Measurements from ENCODE around the gene NFIA.
A peak's percentile ranks its signal among the peaks of the same experiment; 100 is the strongest.

The NFIA gene

GRCh38 chr1:61160526-61160925 lies 78.2 kb downstream of the NFIA start:
- DNase-seq, result no peak

GRCh38 chr1:61162520-61163258 lies 80.3 kb downstream of the NFIA start:
- no peak for DNase-seq

DNA sequence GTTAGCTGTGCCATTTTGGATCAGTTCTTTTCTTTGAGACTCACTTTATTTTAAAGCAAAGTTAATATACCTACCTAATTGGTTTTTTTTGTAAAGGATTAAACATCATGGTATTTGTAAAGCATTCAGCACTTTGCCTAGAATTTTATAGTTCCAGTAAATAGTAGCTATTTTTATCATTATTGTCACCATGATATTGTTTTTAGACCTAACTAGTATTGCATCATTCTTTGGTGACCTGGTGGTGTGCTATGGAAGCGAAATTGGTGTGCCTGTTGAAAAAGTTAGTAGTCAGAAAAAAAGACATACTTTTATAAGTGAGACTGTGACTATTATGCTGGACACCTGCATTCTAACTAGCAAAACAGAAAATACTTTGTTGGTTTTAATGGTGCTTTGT lies 81.0 kb downstream of the NFIA start:
- DNase-seq, result no peak

DNA sequence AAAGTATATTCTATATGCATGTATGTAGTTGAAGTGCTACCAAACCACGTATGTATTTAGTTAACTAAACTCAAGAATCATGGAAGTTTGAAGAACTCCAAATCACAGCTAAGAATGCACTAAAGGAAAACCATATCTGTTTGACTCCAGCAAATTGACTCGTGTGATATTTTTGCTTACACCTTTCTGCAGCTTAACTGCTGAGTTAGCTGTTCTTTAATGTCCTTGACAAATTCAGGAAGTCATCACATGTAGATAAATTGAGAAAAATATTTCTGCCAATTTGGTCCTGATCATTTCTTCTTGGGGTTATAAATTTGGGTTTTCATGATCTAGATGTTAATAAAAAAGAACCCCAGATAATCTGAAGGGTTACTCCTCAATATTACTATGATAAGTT lies 83.0 kb downstream of the NFIA start:
- DNase-seq, result no peak

GRCh38 chr1:61167309-61167708 lies 84.9 kb downstream of the NFIA start:
- no peak for DNase-seq

GRCh38 chr1:61169045-61169444 lies 86.7 kb downstream of the NFIA start:
- DNase-seq, result no peak

GRCh38 chr1:61169634-61170033 lies 87.3 kb downstream of the NFIA start:
- DNase-seq, result no peak

DNA sequence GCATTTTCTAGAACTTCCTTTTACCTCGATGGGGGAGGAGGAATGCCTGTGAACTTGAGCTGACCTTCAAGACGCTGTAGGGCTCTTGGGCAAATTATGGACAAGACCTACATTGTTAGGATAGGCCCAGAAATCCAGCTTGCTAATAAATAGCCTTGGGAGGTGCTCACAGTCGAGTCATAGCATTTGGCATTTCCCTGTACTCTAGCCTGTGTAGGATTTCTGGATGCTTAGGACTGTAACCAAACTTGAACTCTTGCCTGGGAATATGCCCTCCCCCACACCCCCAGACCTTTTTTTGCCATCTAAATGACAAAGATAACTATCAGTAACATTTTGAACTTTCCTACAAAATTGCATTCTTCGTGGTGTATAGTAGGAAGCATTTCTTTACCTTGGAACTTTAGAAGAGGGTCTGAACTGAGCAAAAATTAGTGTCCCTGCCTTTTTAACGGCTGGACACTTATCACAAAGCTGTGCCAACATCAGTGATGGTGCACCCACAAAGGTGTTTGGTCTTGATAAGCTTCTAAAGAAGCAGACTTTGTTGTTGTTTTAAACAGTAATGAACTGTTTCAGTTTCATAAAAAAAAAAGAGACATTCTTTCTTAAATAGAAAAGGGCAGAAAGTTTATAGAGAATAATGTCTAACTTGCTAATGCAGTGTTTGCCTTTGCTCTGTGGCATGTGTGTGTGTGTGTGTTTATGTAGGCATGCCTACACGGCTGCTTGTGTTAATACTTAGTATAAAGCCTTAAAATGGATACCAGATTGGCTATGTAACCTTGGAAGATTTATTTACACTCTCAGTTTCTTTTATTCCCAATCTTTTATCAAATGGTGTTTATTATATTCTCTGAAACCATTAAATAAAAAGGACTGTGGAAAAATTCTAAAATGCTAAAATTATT lies 88.2 kb downstream of the NFIA start:
- no peak for DNase-seq

GRCh38 chr1:61171346-61171745 lies 89.0 kb downstream of the NFIA start:
- DNase-seq, result no peak

DNA sequence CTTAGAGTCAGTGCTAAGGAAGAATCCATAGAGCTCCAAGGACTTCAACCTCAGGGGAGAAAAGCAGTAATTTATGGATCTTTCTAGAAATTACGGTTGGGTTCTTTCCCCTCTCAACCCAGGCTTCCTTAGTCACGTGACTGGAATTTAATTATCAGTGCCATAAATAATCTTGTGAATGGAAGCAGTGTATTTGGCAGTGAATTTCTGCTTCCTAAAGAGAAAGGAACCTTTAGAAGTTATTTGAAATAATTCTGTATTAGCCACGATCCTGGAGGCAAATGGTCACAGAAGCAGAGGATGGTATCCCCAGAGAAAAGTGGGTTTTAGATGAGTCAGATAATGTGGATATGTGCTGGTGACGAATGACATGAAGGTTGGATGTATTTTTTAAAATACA lies 89.6 kb downstream of the NFIA start:
- DNase-seq, result no peak

GRCh38 chr1:61173118-61173517 lies 90.8 kb downstream of the NFIA start:
- DNase-seq, result no peak

DNA sequence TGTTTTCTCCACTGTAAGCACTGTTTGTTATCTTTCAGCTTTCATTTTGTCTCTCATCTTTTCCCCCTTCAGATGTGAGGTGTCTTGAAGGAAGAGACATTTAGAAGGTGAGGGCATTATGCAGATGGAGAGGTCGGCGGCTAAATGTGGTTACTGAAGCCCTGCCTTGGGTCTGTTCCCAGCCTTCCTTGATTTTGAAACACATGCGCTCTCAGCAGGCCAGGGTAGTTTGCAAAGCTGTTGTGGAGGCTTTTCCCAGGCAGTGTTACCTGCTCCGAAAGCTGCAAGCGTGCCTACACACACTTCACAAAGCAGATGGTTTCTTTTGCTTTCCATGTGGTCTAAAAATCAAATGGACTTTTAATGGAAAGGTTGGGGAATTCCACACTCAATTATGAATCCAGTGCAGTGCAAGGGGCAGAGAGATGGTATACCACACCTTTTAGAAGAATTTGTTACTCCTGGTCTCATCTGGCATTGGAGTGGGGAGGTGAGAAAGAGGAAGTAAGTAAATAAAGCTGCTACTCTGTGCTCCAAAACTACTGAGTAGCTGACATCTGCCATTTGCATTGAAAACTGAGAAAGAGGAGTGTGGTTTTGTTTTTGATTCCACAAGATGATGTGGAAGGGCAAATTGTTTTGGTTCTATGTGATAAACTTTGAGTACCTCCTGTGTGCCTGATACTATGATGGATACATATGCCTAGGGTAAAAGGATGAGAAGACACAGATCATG lies 91.9 kb downstream of the NFIA start:
- DNase-seq, result no peak

- DNase-seq, result no peak
These were observed 93.6 kb downstream of the NFIA start for GRCh38 chr1:61175976-61176375.

DNA sequence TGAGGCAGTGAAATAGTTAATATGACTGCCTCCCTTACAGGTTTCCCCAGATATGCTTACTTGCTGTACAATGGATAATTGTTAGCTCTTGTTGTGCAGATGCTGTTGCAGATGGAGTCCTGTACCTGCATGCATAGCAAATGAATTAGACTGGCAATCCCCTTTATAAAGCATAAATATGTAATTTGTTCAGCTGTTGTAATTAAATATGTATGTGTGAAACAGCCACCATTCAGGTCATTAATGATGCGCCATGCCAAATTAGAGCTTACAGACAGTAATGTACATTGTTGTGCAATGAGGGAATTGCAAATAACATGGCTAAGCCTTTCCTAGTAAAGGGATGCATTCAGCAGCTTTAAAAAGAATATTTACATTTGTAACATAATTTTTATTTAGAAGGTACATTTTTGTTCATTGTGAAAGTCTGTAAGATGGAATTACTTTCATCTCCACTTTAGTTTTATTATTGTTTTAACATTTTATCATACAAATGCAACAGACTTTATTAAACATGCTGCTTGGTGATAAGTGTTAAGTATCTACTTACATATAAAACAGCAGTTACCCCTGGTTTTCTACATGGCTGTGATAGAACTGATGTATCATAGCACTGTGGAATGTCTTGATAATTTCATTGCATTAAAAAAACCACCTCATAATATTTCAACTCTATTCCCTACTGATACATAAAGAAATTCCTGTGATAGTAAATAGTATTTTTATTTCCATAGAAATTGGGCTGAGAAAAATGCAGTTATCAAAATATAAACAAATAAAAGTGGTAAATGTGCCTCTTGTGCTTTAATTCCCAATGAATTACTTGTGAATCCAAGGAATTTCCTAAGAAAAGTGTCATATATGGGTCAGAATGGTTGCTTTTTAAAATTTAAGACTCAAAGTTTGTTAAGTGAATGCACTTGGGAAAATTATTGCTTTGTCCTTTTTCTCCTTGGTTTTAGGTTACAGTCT lies 99.0 kb downstream of the NFIA start:
- DNase-seq, result peak; percentile 1

DNA sequence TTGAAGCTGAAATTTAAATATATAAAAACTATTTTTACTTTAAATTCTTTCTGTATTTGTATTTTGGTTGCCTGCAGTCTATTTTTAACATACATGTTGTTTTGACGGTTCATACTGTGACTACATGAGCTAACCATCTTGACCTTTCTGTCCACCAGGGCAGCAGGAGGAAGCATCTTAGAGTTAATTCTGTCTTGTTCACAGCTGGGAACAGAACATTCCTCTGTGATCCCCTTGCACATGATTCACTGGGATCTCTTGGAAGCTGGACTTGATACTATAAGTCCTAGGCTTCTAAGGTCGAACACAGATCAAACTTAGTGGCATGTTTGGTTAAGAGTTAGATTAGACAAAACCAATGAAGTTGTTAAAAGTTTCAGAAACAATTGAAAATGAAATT lies 99.7 kb downstream of the NFIA start:
- DNase-seq, result no peak

GRCh38 chr1:61182480-61182879 lies 100.1 kb downstream of the NFIA start:
- no peak for DNase-seq

DNA sequence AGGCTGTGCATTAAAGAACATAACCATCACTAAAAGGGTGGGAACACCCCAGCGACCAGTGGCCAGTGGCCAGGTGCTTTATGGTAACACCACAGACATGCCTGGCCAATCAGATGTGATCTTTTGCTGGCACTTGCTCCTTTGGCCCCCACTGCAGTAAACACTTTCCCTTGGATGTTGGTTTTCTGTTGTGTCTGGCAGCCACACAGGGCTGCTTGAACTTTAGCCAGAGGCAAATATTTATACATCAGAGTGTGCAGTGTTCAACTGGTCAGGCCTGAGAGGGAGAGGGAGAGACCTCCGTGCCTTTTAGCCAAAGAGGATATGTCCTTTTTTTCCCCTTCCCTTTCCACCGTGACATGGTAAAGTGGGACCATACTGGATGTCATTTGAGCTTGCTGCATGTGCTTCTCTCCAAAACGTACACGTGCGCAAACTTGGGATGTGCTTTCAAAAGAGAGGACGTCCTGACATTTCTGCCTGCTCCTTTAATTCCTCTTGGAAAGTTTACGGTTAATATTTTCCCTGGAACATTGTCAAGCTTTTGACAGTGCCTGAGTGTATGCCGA lies 101.2 kb downstream of the NFIA start:
- DNase-seq, result no peak

GRCh38 chr1:61184040-61184713 lies 101.8 kb downstream of the NFIA start:
- no peak for DNase-seq

- no peak for DNase-seq
These were observed 102.3 kb downstream of the NFIA start for GRCh38 chr1:61184714-61185106.

DNA sequence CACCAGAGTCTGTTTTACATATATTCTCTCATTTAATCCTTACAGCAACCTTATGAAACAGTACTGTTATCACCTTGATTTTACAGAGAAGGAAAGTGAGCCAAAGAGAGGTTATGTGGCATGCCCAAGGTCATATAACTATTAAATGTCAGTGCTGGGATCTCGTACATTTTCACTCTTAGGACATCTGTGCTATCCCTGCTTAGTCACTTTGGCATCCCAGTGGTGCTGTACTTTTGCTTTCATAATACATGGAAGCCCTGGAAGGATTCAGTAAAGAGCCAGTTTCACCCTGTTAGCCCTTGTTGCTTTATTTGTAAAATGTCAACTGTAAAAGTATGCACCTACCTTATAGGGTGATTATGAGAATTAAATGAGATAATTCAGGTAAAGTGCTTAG lies 104.4 kb downstream of the NFIA start:
- no peak for DNase-seq

DNA sequence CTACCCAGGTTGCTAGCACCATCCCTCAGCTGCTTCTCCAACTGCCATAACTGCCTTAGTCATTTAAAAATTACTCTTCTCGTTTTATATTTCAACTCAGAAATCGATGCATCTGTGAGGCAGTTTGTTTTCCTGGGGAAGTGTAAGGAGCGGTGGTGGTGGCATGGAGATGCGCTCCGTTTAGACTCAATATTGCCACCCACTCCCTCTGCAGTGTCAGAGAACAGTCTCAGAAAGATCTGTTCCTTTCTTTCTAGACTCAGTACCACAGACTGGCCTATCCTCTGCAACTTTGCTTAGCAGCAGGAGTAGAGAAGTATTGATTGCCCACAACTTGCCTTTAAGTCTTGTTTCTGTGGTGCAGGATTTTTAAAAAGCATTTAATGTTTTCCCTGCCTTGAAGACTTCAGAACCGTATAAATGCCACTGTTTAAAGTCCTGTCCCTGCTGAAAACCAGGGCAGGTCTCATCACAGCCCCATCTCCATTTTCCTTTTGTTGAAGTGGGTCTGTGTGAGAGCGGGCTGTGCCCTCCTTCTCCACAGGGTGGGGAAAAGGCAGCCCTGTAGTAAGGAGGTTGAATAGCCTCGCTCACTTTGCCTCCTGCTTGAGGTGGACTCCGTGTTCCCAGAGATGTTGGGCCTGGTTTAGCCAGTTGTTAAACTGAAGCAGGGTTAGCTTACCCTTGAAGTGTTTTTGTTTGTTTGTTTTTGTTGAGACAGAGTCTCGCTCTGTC lies 105.2 kb downstream of the NFIA start:
- no peak for DNase-seq

Measured in NCI-H1417 treated with DMSO at 0.1 percent for 48 hours (cell line).